ENCODE results near the gene IGF2BP1. TPM values are rescaled to one million over a fixed set of nuclear protein-coding genes. Genes with fewer than 3 reads are reported as not detected.
"Not testable (repeated sequence)": the region's sequence is repeated elsewhere in the genome, so short reads cannot be mapped to it uniquely, and the experiment has no call there.

The IGF2BP1 gene
- total and polyA plus RNA-seq, 2 donors (not counting 1 experiment from before 2014, with no cell fraction given): under 0.01 to 1.1 TPM

DNA sequence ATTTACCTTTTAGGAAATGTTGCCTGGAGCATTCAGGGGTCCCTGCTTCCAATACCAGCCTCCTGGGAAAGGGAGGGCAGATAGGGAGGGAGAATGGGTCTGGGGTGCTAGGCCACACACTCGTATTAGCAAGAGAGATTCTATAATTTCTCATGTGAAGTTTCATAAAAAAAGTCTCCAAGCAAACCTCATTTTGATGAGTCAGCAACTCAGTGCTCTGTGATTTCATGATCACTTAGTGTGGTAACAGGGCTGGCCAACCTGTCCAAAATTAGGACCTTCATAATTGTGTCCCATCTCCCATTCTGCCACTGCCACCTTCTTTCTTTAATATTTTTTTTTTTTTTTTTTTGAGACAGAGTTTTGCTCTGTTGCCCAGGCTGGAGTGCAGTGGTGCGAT, 41.4 kb downstream of the IGF2BP1 start:
- DNase-seq (ENCODE audit: low read depth in 2 of 2): no peak
- H3K4me3 ChIP-seq (replicated peaks in 1 of 4; ENCODE audit: control extremely low read depth in 1 of 4, insufficient read depth in 1 of 4, low read depth in 3 of 4, low read length in 4 of 4): no peak overlapping the region
- H3K27me3 ChIP-seq (ENCODE audit: control insufficient read depth, insufficient read depth, low read length): no peaks in the 10 kb centered on the region
- H3K27ac ChIP-seq (ENCODE audit: insufficient read depth, low read length): no peak overlapping the region
- no peak overlapping the region for H3K9ac ChIP-seq (ENCODE audit: insufficient read depth, low read length)
- no peaks in the 10 kb centered on the region for H3K9me3 ChIP-seq (ENCODE audit: control insufficient read depth, insufficient read depth, low read depth, low read length)
- H3K4me1 ChIP-seq (ENCODE audit: control insufficient read depth, extremely low read depth, insufficient read depth, low read length): no peaks in the 10 kb centered on the region
- no peaks in the 10 kb centered on the region for H4K20me1 ChIP-seq (ENCODE audit: control insufficient read depth, extremely low read depth, insufficient read depth, low read length)
- TF ChIP-seq, protein P1, sequence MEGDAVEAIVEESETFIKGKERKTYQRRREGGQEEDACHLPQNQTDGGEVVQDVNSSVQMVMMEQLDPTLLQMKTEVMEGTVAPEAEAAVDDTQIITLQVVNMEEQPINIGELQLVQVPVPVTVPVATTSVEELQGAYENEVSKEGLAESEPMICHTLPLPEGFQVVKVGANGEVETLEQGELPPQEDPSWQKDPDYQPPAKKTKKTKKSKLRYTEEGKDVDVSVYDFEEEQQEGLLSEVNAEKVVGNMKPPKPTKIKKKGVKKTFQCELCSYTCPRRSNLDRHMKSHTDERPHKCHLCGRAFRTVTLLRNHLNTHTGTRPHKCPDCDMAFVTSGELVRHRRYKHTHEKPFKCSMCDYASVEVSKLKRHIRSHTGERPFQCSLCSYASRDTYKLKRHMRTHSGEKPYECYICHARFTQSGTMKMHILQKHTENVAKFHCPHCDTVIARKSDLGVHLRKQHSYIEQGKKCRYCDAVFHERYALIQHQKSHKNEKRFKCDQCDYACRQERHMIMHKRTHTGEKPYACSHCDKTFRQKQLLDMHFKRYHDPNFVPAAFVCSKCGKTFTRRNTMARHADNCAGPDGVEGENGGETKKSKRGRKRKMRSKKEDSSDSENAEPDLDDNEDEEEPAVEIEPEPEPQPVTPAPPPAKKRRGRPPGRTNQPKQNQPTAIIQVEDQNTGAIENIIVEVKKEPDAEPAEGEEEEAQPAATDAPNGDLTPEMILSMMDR (conservative IDR thresholded peaks at IDR 0.05 in 1 of 2, IDR thresholded peaks at IDR 0.05 in 1 of 2; ENCODE audit: low read depth in 1 of 2, low read length in 2 of 2): no peak
- TF ChIP-seq EZH2 (IDR thresholded peaks at IDR 0.05; ENCODE audit: low read length, missing control alignments): no peak
- H2AFZ ChIP-seq (ENCODE audit: low read length): no peak overlapping the region
- no peak overlapping the region for H3K4me2 ChIP-seq (ENCODE audit: extremely low read depth, insufficient read depth, low read length)
- H3K79me2 ChIP-seq (ENCODE audit: control insufficient read depth, insufficient read depth, low read length): no peaks in the 10 kb centered on the region
- H3K36me3 ChIP-seq (ENCODE audit: control insufficient read depth, insufficient read depth, low read length): no peaks in the 10 kb centered on the region

DNA sequence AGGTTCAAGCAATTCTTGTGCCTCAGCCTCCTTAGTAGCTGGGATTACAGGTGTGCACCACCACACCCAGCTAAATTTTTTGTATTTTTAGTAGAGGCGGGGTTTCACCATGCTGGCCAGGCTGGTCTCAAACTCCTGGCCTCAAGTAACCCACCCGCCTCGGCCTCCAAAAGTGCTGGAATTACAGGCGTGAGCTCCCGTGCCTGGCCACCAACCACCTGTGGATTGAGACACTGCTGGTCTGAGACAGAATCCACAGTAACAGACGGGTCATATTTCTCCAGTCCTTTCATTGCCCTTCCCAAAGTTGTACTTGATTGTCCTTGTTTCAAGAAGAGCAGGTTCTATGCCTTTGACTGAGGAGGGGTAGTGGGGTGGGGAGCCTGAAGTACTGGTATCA, 42.3 kb downstream of the IGF2BP1 start:
- H3K9me3 ChIP-seq (ENCODE audit: control insufficient read depth, insufficient read depth, low read depth, low read length); H4K20me1 ChIP-seq (ENCODE audit: control insufficient read depth, extremely low read depth, insufficient read depth, low read length); DNase-seq (ENCODE audit: low read depth in 2 of 2); H3K4me2 ChIP-seq (ENCODE audit: extremely low read depth, insufficient read depth, low read length); H3K4me1 ChIP-seq (ENCODE audit: control insufficient read depth, extremely low read depth, insufficient read depth, low read length); H2AFZ ChIP-seq (ENCODE audit: low read length); H3K9ac ChIP-seq (ENCODE audit: insufficient read depth, low read length); H3K79me2 ChIP-seq (ENCODE audit: control insufficient read depth, insufficient read depth, low read length); H3K36me3 ChIP-seq (ENCODE audit: control insufficient read depth, insufficient read depth, low read length); H3K4me3 ChIP-seq (replicated peaks in 1 of 4; ENCODE audit: control extremely low read depth in 1 of 4, insufficient read depth in 1 of 4, low read depth in 3 of 4, low read length in 4 of 4); H3K27ac ChIP-seq (ENCODE audit: insufficient read depth, low read length); H3K27me3 ChIP-seq (ENCODE audit: control insufficient read depth, insufficient read depth, low read length): not testable (repeated sequence)

- TF ChIP-seq EZH2 (IDR thresholded peaks at IDR 0.05; ENCODE audit: low read length, missing control alignments): no peak
- TF ChIP-seq, protein P1 (conservative IDR thresholded peaks at IDR 0.05 in 1 of 2, IDR thresholded peaks at IDR 0.05 in 1 of 2; ENCODE audit: low read depth in 1 of 2, low read length in 2 of 2): no peak
- H3K27me3 ChIP-seq (ENCODE audit: control insufficient read depth, insufficient read depth, low read length): peaks cover 2% of the 10 kb centered on the region
- H3K79me2 ChIP-seq (ENCODE audit: control insufficient read depth, insufficient read depth, low read length): no peaks in the 10 kb centered on the region
- H3K4me2 ChIP-seq (ENCODE audit: extremely low read depth, insufficient read depth, low read length): no peak overlapping the region
- no peaks in the 10 kb centered on the region for H4K20me1 ChIP-seq (ENCODE audit: control insufficient read depth, extremely low read depth, insufficient read depth, low read length)
- DNase-seq (ENCODE audit: low read depth in 2 of 2): no peak
- H3K9ac ChIP-seq (ENCODE audit: insufficient read depth, low read length): no peak overlapping the region
- no peaks in the 10 kb centered on the region for H3K36me3 ChIP-seq (ENCODE audit: control insufficient read depth, insufficient read depth, low read length)
- no peaks in the 10 kb centered on the region for H3K4me1 ChIP-seq (ENCODE audit: control insufficient read depth, extremely low read depth, insufficient read depth, low read length)
- H3K9me3 ChIP-seq (ENCODE audit: control insufficient read depth, insufficient read depth, low read depth, low read length): no peaks in the 10 kb centered on the region
- H3K4me3 ChIP-seq (replicated peaks in 1 of 4; ENCODE audit: control extremely low read depth in 1 of 4, insufficient read depth in 1 of 4, low read depth in 3 of 4, low read length in 4 of 4): no peak overlapping the region
- H2AFZ ChIP-seq (ENCODE audit: low read length): no peak overlapping the region
- no peak overlapping the region for H3K27ac ChIP-seq (ENCODE audit: insufficient read depth, low read length)
These were observed 44.3 kb downstream of the IGF2BP1 start for GRCh38 chr17:49041527-49041926.
